HuH-7 (cell line): ENCODE data around the gene PIGO.

Experiments
- DNase-seq: peaks from one replicate; pipeline ENCODE4 v3.0.0; 2011; ENCODE audit warnings: low spot score

The PIGO gene

GRCh38 chr9:35070823-35071813 is 25.3 kb downstream of the PIGO start:
- DNase-seq = no peak

- DNase-seq = no peak
Observed at GRCh38 chr9:35069020-35069419, 27.4 kb downstream of the PIGO start.

- no peak for DNase-seq
Observed at GRCh38 chr9:35067056-35067455, 29.3 kb downstream of the PIGO start.

- DNase-seq = no peak
Observed at GRCh38 chr9:35060548-35061207, 35.7 kb downstream of the PIGO start.

- no peak for DNase-seq
Observed at GRCh38 chr9:35059438-35059837, 37.0 kb downstream of the PIGO start.

GRCh38 chr9:35057271-35057620 is 39.1 kb downstream of the PIGO start:
- no peak for DNase-seq

GRCh38 chr9:35056571-35057270 is 39.7 kb downstream of the PIGO start:
- no peak for DNase-seq

GRCh38 chr9:35054871-35055644 is 41.3 kb downstream of the PIGO start:
- no peak for DNase-seq

- no peak for DNase-seq
Observed at GRCh38 chr9:35054185-35054835, 42.1 kb downstream of the PIGO start.

GRCh38 chr9:35051069-35051967 is 45.1 kb downstream of the PIGO start:
- peak; percentile 59 for DNase-seq

- DNase-seq = no peak
Observed at GRCh38 chr9:35048511-35048910, 47.9 kb downstream of the PIGO start.

- no peak for DNase-seq
Observed at GRCh38 chr9:35044071-35044470, 52.3 kb downstream of the PIGO start.

GRCh38 chr9:35042891-35043545 is 53.4 kb downstream of the PIGO start:
- DNase-seq = no peak

- peak; percentile 26 for DNase-seq
Observed at GRCh38 chr9:35042081-35042604, 54.2 kb downstream of the PIGO start.
